K562 (cell line): Measurements from ENCODE around the gene NDUFAF2. TPM values are rescaled to one million over a fixed set of nuclear protein-coding genes. Genes with fewer than 3 reads are reported as not detected.

ENCODE experiments used
- ATAC-seq: fragments of 200-7000 bp; cut with Tn5 transposase; 3 replicates; pipeline ENCODE4 v1.9.1; 2020; ENCODE audit warnings: moderate library complexity
- BruUV-seq: library from RNA; stranded (reverse); fragments of 400-500 nt; replicated peaks from 2 replicates; lab custom pipeline; 2021; lab: Mats Ljungman, UMichigan
- CTCF ChIA-PET: fragments of 300-600 bp; formaldehyde crosslinking; extraction: SDS; loops from one replicate; lab custom pipeline; 2021; ENCODE audit warnings: low intra/inter-chr PET ratio; lab: Yijun Ruan, JAX
- POLR2A ChIA-PET: fragments of 300-600, 350-650 bp; sonication (Branson Sonifier 250); formaldehyde crosslinking; extraction: SDS; loops from one replicate; lab custom pipeline; 2021; ENCODE audit warnings: antibody characterized with exemption, inconsistent platforms; lab: Yijun Ruan, JAX
- DNase-seq, 4 experiments: peaks; one replicate each; pipeline versions ENCODE4 v3.0.0 to v3.0.0-alpha.2; 2011 to 2018; ENCODE audit warnings: low spot score in 3 of 4, mixed read lengths in 3 of 4; ENCODE audit errors: extremely low read depth in 1 of 4
- FAIRE-seq: peaks from 2 replicates; lab custom pipeline; 2011; peaks lifted over from hg19 to GRCh38; lab: Jason Lieb, UNC
- H2AFZ ChIP-seq: 2 replicates; pipeline ENCODE4 v1.6.0; 2011; ENCODE audit warnings: low read depth, low read length, control low read depth, inconsistent platforms
- H3K27ac ChIP-seq: fragments of 200-600 bp; 3 replicates; pipeline ENCODE4 v1.8.0; 2011; ENCODE audit warnings: low read depth, mild to moderate bottlenecking, control low read depth, inconsistent platforms, low read length, moderate library complexity, mixed read lengths; ENCODE audit errors: extremely low read depth
- H3K27me3 ChIP-seq, 2 experiments: fragments of 300-600 bp in 1 of 2; 2 replicates in 1 of 2; 3 replicates in 1 of 2; pipeline versions ENCODE4 v1.6.0 to v1.8.0; 2011; ENCODE audit warnings: inconsistent platforms in 2 of 2, low read length in 2 of 2, mild to moderate bottlenecking in 1 of 2, mixed read lengths in 1 of 2, moderate library complexity in 1 of 2; ENCODE audit not compliant: control insufficient read depth in 2 of 2, insufficient read depth in 2 of 2
- H3K36me3 ChIP-seq: fragments of 300-600 bp; 3 replicates; pipeline ENCODE4 v1.8.0; 2011; ENCODE audit warnings: mild to moderate bottlenecking, low read length, inconsistent platforms; ENCODE audit not compliant: control insufficient read depth, insufficient read depth
- H3K4me1 ChIP-seq, 2 experiments: fragments of 200-600 bp in 1 of 2; replicated peaks in 1 of 2; 2 replicates in 1 of 2; 3 replicates in 1 of 2; pipeline versions ENCODE4 v1.5.1 to v1.8.0; 2011; ENCODE audit warnings: inconsistent platforms in 2 of 2, low read length in 2 of 2, mild to moderate bottlenecking in 1 of 2, mixed read lengths in 1 of 2, moderate library complexity in 1 of 2; ENCODE audit not compliant: control insufficient read depth in 2 of 2, insufficient read depth in 2 of 2
- H3K4me2 ChIP-seq: 2 replicates; pipeline ENCODE4 v1.6.1; 2011; ENCODE audit warnings: low read length, control low read depth, inconsistent platforms, mixed read lengths; ENCODE audit not compliant: insufficient read depth
- H3K4me3 ChIP-seq: fragments of 200-600 bp; sonication (generic), shearing (Covaris generic); 2 replicates; pipeline ENCODE4 v1.5.1; 2016; ENCODE audit warnings: control low read depth, inconsistent platforms
- H3K79me2 ChIP-seq: fragments of 200-600 bp; 3 replicates; pipeline ENCODE4 v1.8.0; 2011; ENCODE audit warnings: low read length, inconsistent platforms; ENCODE audit not compliant: control insufficient read depth, insufficient read depth
- H3K9ac ChIP-seq, 2 experiments: 2 replicates each; pipeline versions ENCODE4 v1.6.0 to v1.6.1; 2011; ENCODE audit warnings: low read depth in 2 of 2, low read length in 2 of 2, control low read depth in 1 of 2, inconsistent platforms in 1 of 2, mild to moderate bottlenecking in 1 of 2, mixed read lengths in 1 of 2; ENCODE audit not compliant: insufficient read depth in 1 of 2
- H3K9me1 ChIP-seq: one replicate; pipeline ENCODE4 v1.6.0; 2011; ENCODE audit warnings: inconsistent platforms, mild to moderate bottlenecking, low read length, moderate library complexity; ENCODE audit not compliant: control insufficient read depth, insufficient read depth
- H3K9me3 ChIP-seq: replicated peaks from 2 replicates; pipeline ENCODE4 v1.5.1; 2011; ENCODE audit warnings: low read depth, low read length, inconsistent platforms; ENCODE audit not compliant: control insufficient read depth, insufficient read depth
- H4K20me1 ChIP-seq: replicated peaks from 2 replicates; pipeline ENCODE4 v1.6.1; 2011; ENCODE audit warnings: low read length, inconsistent platforms, mixed read lengths; ENCODE audit not compliant: control insufficient read depth, insufficient read depth
- C11orf30 ChIP-seq: fragments of 450-650 bp; IDR thresholded peaks from 2 replicates; pipeline ENCODE4 v1.6.1; 2016; ENCODE audit warnings: low read depth, mild to moderate bottlenecking
- CBX5 ChIP-seq: IDR thresholded peaks from 2 replicates; pipeline ENCODE4 v1.6.1; 2014; ENCODE audit warnings: low read depth, borderline replicate concordance
- GATAD2B ChIP-seq: fragments of 450-650 bp; IDR thresholded peaks from 2 replicates; pipeline ENCODE4 v1.6.1; 2017; ENCODE audit warnings: mild to moderate bottlenecking, borderline replicate concordance
- HMG20A ChIP-seq: fragments of 450-650 bp; formaldehyde crosslinking; conservative IDR thresholded peaks from 2 replicates; pipeline ENCODE4 v1.4.0; 2020; ENCODE audit warnings: mild to moderate bottlenecking, mixed read lengths
- MAFF ChIP-seq: IDR thresholded peaks from 2 replicates; pipeline ENCODE4 v1.6.1; 2012; ENCODE audit warnings: low read length, improper control_type of control experiment
- MAFG ChIP-seq: fragments of 450-650 bp; conservative IDR thresholded peaks from 2 replicates; pipeline ENCODE4 v1.6.1; 2016; ENCODE audit warnings: missing genetic modification characterization, missing compliant biosample characterization
- MAFK ChIP-seq: IDR thresholded peaks from 2 replicates; pipeline ENCODE4 v1.6.1; 2011; ENCODE audit warnings: low read length, improper control_type of control experiment
- MYBL2 ChIP-seq, 2 experiments: fragments of 450-650 bp in 1 of 2; sonication (generic) in 1 of 2; formaldehyde crosslinking in 1 of 2; IDR thresholded peaks; 2 replicates each; pipeline versions ENCODE4 v1.6.1 to v1.8.1; 2017 to 2022; ENCODE audit warnings: borderline replicate concordance in 1 of 2, inconsistent platforms in 1 of 2, low read depth in 1 of 2, mild to moderate bottlenecking in 1 of 2, missing genetic modification reagents in 1 of 2, moderate library complexity in 1 of 2
- POLR2AphosphoS2 ChIP-seq: IDR thresholded peaks from 2 replicates; pipeline ENCODE4 v1.6.1; 2012; ENCODE audit warnings: low read length, improper control_type of control experiment
- TCF7L2 ChIP-seq: fragments of 150-350 bp; IDR thresholded peaks from 2 replicates; pipeline ENCODE4 v1.6.1; 2016; ENCODE audit warnings: low read depth, mild to moderate bottlenecking, low read length, moderate library complexity
- ZNF140 ChIP-seq: fragments of 250-450 bp; sonication (Bioruptor Pico); IDR thresholded peaks from 2 replicates; pipeline ENCODE4 v1.8.0; 2021; ENCODE audit warnings: moderate library complexity, mild to moderate bottlenecking, inconsistent platforms
- ZNF316 ChIP-seq: fragments of 450-650 bp; IDR thresholded peaks from 2 replicates; pipeline ENCODE4 v1.6.1; 2016
- WGBS: fragments of 100-300 bp; shearing (Covaris generic); methylation state at CpG from one replicate; pipeline ENCODE4 v1.1.6; 2016; ENCODE audit warnings: low coverage, mixed read lengths; ENCODE audit not compliant: insufficient coverage; ENCODE audit errors: missing lambda C conversion rate; 5-methylcytosine and 5-hydroxymethylcytosine counted together
- in situ Hi-C: fragments of 300-500 bp; cut with MboI; formaldehyde crosslinking; loops from 4 replicates; pipeline ENCODE4 v1.15.0; 2018; ENCODE audit warnings: inconsistent platforms, mixed read lengths
- intact Hi-C: fragments of 100-400 bp; cut with micrococcal nuclease; formaldehyde crosslinking; loops from 2 replicates; pipeline ENCODE4 v1.14.2; 2022
- polyA plus RNA-seq, 8 experiments: library from polyadenylated mRNA; depleted of rRNA in 4 of 8; stranded (reverse) in 5 of 8; unstranded in 3 of 8; fragments of >200 nt; fragmentation: Nextera tagmentation in 2 of 8; fragmentation: Illumina TruSeq in 1 of 8; extraction: Ambion mirVana in 2 of 8; extraction: Trizol in 1 of 8; gene quantifications; 2 replicates each; pipeline versions ENCODE4 v1.2.1 to v1.2.3, GENCODE V29; 2011 to 2014; ENCODE audit warnings: inconsistent platforms in 1 of 8, missing spikeins in 1 of 8
- total RNA-seq, 7 experiments: library from RNA; depleted of rRNA in 6 of 7; stranded (reverse); fragments of >200 nt in 6 of 7; fragmentation: Illumina TruSeq in 2 of 7; extraction: Trizol in 2 of 7; gene quantifications; 2 replicates each; pipeline versions ENCODE4 v1.2.1 to v1.2.3, GENCODE V29; 2011 to 2021; ENCODE audit warnings: low replicate concordance in 1 of 7
- TF ChIP-seq, protein P1 (sequence below), 2 experiments: IDR thresholded peaks; 2 replicates each; pipeline ENCODE4 v1.6.1; 2012; ENCODE audit warnings: improper control_type of control experiment in 2 of 2, low read depth in 2 of 2, low read length in 2 of 2, borderline replicate concordance in 1 of 2

The NDUFAF2 gene
- total and polyA plus RNA-seq, 9 of the 15 experiments (the other 6 are each of a cell fraction or from before 2014, with no cell fraction given): 56.0 to 155 (median 95.9) TPM

DNA sequence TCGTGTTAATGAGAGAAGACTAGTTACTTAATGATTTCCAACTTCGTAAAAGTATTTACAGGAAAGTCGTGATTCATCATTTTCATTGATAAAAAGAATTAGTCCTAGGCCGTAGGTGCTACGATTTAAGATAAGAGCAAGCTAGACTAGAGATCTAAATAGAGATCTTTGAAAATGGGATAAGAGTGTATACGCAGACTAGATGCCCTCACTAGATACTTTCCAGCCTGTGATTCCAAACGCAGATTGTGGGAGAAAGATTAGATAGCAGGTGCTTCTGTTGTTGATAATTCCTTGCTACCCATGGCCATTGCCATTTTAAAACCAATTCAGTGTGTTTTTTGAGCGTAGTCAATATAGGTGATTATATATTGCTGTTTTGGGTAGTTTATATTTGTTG lies 223.9 kb downstream of the NDUFAF2 start:
- ChIA-PET CTCF (no interaction called here), POLR2A (interaction anchor here (0.7 to 1.2 kb wide), 3 partner anchors 28 to 432 kb away, joined by 3 to 4 read pairs (median 4); partner anchors contain the start of gene ERCC8)
- 17% methylated on average over 8 of the region's 8 CpGs for WGBS
- Histone ChIP-seq H3K27me3 (no peaks in the 10 kb centered on the region), H2AFZ (no peak overlapping the region), H3K4me1 (peaks cover 0 to 2% of the 10 kb centered on the region in 2 experiments; a peak in 2 of 5 replicates), H3K9me3 (no peaks in the 10 kb centered on the region), H3K4me3 (no peak overlapping the region), H3K4me2 (no peak overlapping the region), H3K36me3 (no peaks in the 10 kb centered on the region), H3K9ac (no peak overlapping the region), H4K20me1 (0 out of 2 replicates have a peak, but pooled peaks cover 2% of the 10 kb centered on the region), H3K79me2 (peaks cover under 1% of the 10 kb centered on the region; the same call in 1 of the 3 replicates), H3K9me1 (no peaks in the 10 kb centered on the region)
- intact Hi-C loops: loop anchor here (10.0 kb wide), 2 partner anchors 114 to 324 kb away; partner anchors contain the start of gene ELOVL7
- ATAC-seq: no peak
- no TSS peak for BruUV-seq
- TF ChIP-seq TCF7L2: no peak
- TF ChIP-seq GATAD2B: no peak
- TF ChIP-seq CBX5: no peak
- TF ChIP-seq, all 486 proteins: peak for 0
- in situ Hi-C loops: no loop called here
- no peak overlapping the region for H3K27ac ChIP-seq
- FAIRE-seq (no peak), DNase-seq (no peak)

DNA sequence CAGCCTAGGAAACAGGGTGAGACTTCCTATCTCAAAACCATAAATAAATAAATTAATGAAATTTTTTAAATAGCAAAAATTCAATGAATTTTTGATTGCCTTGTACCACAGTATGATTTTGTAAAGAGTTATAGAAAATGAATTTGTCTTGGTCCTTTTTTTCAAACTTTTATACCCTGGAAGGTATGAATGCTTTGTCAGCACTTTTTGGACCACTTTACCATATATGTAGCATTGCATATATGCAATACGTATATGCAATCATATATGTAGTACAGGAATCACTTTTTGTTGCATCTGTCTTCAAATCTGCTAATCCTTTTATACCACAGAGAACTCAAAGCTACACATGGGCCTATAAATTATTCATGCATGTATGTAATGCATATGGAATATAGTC lies 226.5 kb downstream of the NDUFAF2 start:
- no peaks in the 10 kb centered on the region for H3K9me3 ChIP-seq
- H3K79me2 ChIP-seq: no peaks in the 10 kb centered on the region
- ChIA-PET POLR2A (no interaction called here), CTCF (no interaction called here)
- H3K9ac ChIP-seq: no peak overlapping the region
- H3K27ac ChIP-seq: no peak overlapping the region
- no peaks in the 10 kb centered on the region for H3K9me1 ChIP-seq
- FAIRE-seq (no peak), DNase-seq (no peak)
- no peaks in the 10 kb centered on the region for H3K4me1 ChIP-seq
- no peaks in the 10 kb centered on the region for H3K36me3 ChIP-seq
- H4K20me1 ChIP-seq: 0 out of 2 replicates have a peak, but pooled peaks cover 2% of the 10 kb centered on the region
- intact Hi-C loops (no loop called here), in situ Hi-C loops (no loop called here)
- H2AFZ ChIP-seq: no peak overlapping the region
- WGBS: 4% methylated on average over 1 of the region's 1 CpG
- no peak overlapping the region for H3K4me2 ChIP-seq
- BruUV-seq: no TSS peak
- H3K27me3 ChIP-seq: no peaks in the 10 kb centered on the region
- H3K4me3 ChIP-seq: no peak overlapping the region
- peak; percentile 91 for TF ChIP-seq MAFF
- TF ChIP-seq MAFG: peak; percentile 80
- TF ChIP-seq ZNF140: no peak
- peak; percentile 96 for TF ChIP-seq MAFK
- TF ChIP-seq HMG20A: no peak
- TF ChIP-seq C11orf30: peak; percentile 83
- TF ChIP-seq ZNF316: peak; percentile 90
- TF ChIP-seq, protein P1, sequence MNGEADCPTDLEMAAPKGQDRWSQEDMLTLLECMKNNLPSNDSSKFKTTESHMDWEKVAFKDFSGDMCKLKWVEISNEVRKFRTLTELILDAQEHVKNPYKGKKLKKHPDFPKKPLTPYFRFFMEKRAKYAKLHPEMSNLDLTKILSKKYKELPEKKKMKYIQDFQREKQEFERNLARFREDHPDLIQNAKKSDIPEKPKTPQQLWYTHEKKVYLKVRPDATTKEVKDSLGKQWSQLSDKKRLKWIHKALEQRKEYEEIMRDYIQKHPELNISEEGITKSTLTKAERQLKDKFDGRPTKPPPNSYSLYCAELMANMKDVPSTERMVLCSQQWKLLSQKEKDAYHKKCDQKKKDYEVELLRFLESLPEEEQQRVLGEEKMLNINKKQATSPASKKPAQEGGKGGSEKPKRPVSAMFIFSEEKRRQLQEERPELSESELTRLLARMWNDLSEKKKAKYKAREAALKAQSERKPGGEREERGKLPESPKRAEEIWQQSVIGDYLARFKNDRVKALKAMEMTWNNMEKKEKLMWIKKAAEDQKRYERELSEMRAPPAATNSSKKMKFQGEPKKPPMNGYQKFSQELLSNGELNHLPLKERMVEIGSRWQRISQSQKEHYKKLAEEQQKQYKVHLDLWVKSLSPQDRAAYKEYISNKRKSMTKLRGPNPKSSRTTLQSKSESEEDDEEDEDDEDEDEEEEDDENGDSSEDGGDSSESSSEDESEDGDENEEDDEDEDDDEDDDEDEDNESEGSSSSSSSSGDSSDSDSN (IDR thresholded peaks at IDR 0.05; ENCODE audit: borderline replicate concordance in 1 of 2, low read depth in 2 of 2, low read length in 2 of 2): no peak
- no peak for TF ChIP-seq POLR2AphosphoS2
- no peak for TF ChIP-seq MYBL2 (IDR thresholded peaks at IDR 0.05; ENCODE audit: low read depth)
- TF ChIP-seq MYBL2 (CRISPR knock-in tag; IDR thresholded peaks at IDR 0.05; ENCODE audit: borderline replicate concordance): no peak
- TF ChIP-seq, all 486 proteins: peak for 5
- no peak for ATAC-seq
